GDM1 (cell line): Measurements from ENCODE around the gene TBC1D3B.
"Not testable (repeated sequence)": the region's sequence is repeated elsewhere in the genome, so short reads cannot be mapped to it uniquely, and the experiment has no call there.

Experiments used
- DNase-seq: peaks from one replicate; lab custom pipeline; 2025; lab: John Stamatoyannopoulos, UW

The TBC1D3B gene

DNA sequence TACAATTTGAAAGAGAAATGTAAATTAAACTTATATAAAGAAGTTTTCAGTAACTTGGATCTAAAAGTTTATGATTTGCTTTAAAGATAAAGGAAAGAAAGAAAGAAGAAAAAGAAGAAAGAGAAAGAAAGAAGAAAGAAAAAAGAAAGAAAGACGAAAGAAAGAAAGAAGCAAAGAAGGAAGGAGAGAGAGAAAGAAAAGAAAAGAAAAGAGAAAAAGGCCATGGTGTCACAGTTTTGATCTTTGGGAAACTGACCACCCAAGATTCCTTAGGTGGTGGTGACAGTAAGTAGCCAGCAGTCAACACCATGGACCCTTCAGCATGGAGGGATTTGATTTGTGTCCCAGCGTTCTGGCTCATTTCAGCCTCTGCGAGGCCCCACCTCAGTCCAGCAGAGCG, 24.7 kb upstream of the TBC1D3B start:
- not testable (repeated sequence) for DNase-seq

DNA sequence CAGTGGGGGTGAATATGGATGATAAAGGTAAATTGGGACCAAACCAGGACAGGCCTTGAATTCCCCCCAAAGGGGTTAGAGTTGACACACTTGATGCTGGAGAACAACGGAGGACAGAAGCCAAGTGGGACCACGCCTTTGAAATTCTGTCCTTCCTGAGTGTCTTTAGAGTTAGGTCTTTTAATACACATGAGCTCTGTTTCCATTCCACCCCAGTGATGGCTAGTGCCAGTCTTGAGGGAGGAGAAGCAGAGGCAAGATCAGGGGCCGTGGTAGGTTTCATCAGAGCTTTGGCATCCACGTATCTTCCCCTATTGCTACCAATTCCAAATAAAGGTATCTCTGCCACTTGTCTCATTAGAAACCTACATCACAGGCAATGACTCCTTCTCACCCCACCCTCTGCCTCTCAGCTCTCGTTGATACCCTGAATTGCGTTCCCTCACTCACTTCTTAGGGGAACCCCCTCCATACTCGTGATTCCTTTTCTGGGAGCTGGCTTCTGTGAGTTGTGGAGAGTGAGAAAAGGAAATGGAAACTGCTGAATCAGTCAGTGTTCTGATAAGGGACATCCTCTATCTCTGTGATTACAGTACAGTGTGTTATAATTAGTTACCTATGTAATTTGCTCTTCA, 22.5 kb upstream of the TBC1D3B start:
- no peak for DNase-seq

DNA sequence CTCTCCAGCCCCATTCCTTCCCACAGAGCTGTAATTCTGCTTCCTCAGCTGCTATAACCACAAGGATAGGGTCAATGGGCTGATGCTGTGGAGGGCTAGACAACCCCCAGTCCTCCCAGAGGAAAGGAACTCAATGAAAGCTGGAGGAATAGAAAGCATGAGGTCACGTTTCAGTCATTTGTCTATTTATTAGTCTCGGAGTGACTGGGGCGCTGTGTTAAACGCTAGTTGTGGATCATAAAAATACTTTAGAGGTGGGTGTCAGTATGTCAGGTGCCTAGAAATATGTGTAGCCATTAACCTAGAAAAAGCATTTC, 20.9 kb upstream of the TBC1D3B start:
- DNase-seq: peak; percentile 27

DNA sequence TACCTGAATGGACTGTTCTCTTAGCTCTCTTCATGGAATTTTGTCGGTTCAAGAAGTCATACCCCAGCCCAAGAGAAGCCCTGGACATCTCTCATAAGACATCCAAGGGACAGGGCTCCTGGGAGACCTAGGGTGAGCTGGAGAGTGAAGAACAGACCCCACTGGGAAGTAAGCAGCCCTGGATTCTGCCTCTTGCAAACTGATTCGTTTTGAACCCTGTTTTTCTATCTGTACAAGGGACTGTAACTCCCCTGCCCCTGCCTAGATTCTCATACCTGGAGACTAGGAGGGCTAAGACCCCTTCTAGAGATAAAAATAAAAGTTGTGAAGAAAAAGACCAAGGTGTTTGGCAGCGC, 19.7 kb upstream of the TBC1D3B start:
- DNase-seq: no peak

DNA sequence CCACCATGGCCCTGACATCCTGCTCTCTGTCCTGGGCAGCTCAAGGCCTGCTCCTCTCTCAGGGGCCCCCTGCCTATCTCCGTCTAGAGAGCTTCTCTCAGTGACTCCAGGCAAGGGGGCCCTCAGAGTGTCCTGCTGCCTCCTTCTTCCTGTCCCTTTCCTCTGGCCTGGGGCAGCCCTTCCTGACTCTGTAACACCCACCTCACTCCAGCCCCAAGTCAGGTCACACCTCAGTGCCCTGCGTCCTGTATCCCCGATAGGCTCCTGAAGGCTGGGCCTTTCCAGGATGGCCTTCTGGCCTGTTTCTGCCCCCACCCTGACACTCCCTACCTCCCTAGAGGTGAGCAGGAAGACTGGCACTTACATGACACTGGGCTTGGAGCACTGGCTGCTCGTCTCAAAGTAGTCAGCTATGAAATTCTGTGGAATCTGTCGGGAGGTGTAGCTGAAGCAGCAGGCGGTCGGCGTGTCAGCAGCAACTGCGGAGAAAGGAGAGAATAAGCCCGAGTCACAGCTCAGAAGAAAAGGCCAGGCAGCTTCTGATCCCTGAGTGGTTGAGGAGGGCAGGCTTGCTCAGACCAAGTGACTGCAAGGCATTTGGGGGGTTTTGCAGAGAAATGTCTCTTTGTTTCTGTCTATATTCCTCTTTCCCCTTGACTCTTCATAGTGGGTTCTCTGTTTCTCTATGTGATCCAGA, 19.1 kb upstream of the TBC1D3B start:
- DNase-seq: no peak

DNA sequence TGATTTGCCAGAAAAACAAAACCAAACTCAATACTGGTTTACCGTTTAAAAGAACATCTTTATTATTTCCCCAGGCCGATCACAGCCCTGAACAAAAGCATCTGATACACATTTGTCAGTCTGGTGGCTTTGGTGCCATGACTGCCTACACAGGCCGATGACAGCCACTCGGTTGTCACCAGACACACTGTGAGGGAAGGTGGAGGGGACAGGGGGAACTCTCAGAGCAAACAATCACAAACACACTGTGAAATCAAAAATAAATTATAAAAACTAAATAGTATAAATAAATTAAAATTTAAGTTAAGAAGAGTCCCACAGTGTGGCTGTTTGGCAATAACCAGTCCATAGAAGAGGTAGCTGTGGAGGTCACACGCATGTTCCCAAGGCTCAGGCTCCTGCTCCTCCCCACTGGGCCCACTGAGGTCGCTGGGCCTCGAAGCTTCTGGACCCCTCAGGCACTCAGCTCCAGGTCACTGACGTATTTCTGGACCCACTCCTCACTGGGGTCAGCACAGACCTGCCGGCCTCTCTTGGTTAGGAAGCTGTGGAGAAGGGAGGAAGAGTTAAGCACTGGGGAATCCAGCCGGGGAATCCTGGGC, 18.5 kb upstream of the TBC1D3B start:
- not testable (repeated sequence) for DNase-seq

DNA sequence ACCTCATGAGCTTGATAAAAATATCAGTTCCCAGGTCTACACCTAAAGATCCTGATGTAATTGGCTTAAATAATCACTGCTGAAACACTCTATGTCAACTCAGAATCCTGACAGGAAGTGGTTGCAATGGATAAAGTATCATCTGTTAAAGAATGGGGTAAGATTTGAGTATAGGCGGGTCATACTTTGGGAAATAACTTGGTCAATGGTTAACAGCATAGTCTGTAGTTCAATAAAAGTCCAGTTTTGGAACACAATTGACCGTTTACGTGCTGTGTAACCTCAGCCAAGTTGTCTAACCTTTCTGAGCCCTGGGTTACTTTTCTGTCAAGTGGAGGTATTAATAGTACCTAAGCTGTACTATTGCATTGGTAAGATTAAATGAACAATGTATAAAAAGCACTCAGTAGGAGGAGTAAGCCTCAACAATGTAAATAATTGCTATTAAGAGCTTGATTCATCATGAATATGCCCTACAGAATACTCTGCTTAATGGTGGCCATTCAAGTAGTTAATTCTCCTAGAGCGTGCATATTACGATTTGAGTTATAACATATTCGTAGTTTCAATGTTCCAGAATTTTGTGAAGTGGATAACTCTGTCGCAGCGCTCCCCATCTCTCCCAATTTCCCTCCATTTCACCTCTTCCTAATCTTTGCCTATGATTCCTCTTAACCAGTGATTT, 17.9 kb upstream of the TBC1D3B start:
- DNase-seq: not testable (repeated sequence)

DNA sequence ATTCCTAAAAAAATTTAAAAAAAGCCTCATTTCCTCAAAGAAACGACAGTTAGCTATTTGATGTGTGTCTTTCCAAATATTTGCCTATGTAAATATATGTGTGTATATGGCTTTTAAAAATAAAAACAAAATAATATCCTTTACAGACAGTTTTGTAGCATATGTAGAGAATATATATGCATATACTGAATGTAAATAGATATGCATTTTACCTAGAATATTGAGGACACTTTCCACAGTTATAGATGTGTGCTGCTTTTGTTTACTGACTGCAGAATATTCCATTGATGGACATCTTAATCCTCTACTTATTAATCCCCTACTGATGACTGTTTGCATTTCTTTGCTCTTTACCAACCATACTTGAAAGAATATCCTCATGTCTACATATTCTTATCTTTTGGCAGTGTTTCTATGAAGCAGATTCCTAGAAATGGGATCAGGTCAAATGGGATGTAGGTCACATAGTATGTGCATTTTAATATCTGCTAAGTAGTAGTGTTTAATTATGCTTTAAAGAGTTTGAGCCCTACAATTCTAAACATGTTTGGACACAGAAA, 16.9 kb upstream of the TBC1D3B start:
- DNase-seq: no peak

DNA sequence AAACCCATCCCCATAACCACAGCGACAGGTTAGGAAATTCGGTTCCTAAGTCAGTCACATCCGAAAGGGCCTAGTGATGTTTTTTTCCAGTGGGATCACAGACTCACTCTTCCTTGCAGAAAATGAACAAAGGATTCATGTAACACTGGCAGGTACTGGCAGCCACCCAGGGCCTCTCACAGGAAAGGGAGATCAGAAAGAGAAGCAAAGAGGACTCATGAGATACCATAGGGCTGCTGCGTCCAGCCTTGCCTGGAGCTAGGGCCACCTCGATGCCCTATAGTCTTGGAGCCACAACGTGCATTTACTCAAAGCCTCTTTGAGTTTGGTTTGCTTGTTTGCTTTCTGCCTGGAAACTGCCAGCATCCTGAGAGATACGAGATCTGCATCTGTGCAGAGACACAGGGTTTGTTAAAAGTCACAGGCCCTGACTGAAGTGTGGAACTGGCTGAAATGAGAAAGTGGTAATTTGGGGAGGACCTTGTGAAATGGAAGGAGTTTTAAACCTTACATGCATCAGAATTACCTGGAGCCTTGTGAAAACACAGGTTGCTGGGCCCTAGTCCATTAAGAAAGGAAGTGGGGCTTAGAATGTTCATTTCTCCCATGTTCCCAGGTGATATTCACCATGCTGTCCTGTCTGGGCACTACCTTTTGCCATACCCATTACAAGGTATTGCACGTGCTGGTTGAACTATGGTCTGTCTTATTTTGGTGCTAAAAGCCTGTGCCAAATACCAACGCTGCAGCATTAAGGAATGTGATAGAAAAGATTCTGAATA, 14.3 kb upstream of the TBC1D3B start:
- DNase-seq: not testable (repeated sequence)

DNA sequence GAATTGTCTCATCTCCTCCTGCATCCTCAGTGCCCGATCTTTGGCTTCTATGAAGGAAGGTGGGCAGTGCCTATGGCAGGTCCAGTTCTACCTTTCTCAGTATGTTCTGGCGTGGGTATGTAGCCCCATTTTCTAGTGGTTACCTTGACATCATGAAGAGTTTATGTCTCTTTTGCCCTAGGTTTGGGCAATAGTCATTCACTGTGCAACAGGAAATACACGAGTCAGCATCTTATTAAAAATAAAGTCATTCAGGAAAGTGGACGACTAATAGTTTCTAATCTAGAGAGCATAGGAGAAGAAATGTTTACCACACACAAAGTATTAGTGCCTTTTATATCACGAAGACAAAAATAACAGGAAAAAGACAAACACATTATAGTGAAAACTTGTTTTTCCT, 13.6 kb upstream of the TBC1D3B start:
- not testable (repeated sequence) for DNase-seq

DNA sequence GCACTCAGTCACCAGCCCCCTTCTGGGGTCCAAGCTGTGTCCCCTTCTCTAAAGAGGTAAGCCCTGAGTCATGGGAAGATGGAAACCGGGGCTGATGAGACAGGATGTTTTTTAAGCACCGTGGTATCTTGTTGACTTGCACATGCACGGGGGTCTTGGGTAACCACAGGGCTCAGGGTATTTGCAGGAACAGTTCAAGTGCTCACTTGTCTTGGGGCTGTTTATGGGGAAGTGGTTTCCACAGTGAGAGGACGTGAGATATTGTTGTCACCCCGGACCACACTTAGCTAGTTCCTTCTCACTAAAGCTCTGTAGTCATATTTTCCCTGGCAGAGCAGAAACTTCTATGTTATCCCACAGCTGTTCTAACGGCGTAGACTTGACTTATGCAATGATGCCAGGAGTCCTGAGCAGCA, 12.5 kb upstream of the TBC1D3B start:
- peak; percentile 86 for DNase-seq

DNA sequence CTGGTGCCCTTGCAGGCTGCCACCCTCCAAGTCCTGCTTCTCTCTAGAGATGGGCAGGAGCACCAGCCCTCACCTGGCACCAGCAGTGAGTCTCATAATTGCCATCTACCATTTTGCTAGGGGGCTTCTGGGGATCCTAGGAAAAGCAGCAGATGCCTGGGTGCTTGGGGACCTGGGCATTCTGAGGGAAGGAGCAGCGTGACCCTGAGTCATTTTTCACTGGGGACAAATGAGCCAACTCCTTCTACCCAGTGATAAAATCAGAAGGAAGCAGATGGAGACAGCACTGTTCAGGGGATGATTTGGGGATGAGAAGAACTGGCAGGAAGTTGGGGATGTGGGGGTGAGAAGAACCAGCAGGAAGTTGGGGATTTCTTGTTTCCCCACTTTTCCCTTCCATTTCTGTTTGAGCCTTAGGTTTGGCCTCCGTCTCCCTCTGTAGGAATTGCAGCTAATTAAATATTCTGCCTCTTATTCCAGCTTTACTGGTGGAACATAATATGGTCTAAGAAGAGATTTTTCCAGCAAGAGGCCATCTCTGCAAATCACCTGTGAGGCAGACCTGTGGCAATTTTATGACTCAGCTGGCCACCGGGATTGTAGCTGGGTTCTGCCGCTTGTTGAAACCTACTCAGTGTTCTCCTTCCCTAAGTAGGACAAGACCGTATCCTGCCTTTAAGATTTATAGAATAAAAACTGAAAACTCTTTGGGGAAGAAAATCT, 11.7 kb upstream of the TBC1D3B start:
- not testable (repeated sequence) for DNase-seq

DNA sequence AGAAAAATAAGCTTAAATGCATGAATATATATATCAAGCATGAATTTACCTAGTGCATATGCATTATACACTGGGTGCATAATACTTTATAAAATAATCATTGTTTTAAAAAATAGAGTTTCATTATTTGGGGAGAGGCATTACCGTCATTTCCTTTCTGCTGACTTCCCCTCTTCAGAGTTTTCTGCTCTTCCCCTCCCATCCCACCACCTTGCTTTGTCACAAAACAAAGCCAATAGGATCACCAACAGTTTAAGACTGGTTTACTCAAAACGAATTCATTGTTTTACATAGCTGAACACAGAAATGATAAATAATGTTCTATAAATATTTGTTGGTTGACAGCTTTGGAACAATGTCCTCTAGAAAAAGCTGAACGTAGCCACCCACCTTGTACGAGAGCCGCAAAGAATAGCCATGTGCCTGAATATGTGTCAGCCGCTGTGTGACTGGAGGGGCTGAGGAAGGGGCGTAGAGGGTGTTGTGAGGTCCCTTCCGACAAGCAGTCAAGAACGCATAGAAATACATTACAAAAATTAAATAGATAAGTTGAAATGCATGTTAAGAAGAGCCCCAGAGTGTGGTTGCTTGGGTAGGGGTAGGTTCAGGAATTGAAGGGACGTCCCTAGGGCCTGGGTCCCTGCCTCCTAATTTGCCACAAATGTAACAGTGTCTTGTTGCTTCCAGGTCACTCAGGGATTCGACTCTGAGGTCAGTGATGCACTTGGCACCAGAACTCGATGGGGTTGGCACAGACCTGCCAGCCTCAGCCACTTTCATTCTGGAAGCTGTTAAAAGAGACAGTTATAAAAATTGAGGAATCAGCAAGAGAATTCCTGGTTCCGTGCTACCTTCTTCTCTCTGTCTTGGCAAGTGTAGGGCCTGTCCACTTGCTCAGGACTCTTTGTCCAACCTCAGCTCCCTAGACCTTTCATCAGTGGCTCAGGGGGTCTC, 10.7 kb upstream of the TBC1D3B start:
- DNase-seq: not testable (repeated sequence)

DNA sequence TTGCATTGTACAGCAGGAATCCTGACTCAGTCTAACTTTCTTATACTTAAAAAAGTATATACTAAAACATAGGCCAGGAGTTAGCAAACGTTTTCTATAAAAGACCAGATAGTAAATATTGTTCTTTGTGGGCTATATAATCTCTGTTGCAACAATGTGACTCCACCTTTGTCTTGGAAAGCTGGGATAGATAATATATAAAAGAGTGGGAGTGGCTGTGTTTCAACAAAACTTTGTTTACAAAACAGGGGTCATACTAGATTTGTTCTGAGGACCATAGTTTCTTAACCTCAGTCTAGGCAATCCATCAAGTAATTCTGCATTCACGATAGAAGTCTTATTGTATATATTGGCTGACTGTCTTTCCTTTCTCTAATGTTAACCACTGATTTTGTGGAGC, 9.0 kb upstream of the TBC1D3B start:
- no peak for DNase-seq

DNA sequence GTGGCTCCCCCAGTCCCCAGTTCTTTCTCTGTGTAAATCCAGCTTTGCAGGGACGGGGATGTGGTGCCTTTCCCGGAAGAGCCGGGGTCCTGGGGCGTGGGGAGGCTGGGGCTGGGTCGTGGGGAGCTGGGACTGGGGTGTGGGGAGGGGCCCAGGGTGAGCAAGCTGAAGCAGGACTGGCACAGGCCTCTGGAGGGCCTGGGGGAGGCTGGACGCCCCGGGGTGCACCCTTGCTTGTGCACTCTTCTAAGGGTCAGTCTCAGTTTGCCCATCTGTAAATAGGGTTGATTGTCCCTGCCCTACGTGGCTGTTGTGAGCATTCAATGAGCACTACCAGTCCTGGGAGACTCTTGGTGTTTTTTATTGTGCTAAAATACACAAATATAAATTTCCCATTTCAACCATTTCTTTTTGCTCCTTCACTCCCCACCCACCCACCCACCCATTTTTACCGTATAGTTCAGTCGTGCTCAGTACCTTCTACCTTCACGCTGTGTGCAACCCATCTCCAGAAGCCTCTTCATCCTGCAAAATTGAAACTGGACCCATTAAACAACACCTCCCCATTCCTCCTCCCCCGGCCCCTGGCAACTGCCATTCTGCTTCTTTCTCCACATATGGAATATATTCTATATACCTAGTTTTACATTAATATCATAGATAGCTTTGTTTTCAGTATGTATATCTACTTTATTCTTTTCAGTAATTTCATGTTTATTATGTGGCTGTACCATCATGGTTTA, 7.8 kb upstream of the TBC1D3B start:
- DNase-seq: no peak

DNA sequence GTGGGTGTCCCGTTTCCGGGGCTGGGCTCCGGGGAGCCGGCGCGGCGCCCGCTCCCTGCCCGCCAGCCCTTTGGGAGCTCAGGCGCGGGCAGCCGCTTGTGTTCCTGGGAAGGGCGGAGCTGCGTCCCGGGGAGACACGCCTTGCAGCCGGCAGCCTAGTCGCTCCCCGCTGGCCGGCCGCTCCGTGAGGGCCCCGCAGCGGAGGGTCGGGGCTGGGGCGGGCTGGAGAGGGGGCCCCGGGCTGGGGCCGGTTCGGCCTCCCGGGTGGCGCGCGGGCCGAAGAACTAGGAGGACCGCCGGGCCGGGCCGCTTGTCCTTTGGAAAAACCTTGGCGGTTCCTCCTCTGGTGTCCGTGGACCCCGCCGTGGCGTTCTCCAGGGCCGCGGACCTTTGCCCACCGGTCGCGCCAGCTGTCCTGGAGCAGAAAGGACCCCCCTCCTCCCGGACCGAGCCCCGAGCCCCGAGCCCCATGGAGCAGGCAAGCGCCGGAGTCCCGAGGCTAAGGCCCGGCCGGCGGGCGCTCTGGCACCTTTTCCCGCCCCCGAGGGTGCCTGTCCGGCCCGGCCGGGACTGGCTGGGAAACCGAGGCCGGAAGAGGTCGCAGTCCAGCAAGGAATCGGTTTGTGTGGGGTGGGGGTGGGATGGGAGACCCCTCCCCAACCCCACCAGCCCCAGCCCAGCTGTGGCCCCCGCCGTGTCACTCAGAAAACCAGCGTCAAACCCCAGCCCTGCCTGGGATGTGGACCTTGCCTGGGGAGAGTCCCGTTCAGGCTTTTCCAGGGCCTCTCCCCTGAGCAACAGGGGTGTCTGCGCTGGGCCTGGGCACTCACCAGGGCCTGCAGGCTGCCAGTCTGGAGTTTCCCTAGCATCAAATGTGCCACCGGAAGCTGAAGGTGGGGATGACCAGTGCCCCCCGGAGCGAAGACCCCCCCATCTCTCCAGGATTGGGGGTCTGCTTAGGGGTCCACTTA, 6.8 kb upstream of the TBC1D3B start:
- DNase-seq: no peak

DNA sequence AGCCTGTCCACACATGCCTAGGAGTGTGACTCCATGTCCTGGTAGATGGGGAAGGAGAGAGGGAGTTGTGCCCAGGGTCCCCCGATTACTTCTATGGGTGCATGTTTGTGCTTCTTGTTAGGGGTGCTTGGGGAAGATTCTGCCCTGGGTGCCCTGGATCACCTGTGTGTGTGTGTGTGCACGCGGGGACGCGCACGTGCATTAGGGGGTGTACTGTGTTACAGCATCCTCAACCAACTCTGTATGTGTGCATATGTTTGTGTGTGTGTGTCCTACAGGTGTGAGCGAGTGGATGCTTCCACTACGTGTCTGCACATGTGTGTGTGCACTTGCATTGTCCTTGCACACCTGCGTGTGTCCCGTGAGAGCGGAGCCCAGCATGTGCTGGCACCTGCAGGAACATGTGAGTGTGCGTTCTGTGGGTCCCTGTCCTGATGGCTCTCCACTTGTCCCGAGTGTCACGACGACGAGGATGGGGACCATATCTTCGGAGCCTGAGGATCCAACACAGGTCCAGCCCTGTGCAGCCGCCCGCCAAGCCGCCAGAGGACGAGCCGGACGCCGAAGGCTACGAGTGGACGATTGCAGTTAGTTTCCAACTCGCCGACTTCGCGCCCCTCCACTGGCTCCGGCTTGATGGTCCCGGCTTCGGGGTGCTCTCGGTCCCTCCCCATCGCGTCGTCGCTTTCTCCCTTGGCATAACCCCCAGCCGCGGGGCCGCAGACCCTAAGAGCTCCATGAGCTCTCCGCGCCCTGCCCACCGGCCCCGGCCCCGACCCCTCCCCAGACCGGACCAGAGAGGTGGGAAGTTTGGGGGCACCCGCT, 6.0 kb upstream of the TBC1D3B start:
- DNase-seq: no peak
